ENCODE measurements around the gene EMP1. TPM values are rescaled to one million over a fixed set of nuclear protein-coding genes. Genes with fewer than 3 reads are reported as not detected.
"Not testable (repeated sequence)": the region's sequence is repeated elsewhere in the genome, so short reads cannot be mapped to it uniquely, and the experiment has no call there.

The EMP1 gene
- total and polyA plus RNA-seq, 10 donors = 4.9 to 170 (median 65.6) TPM

GRCh38 chr12:13258717-13259119 is 62.2 kb downstream of the EMP1 start:
- 83 to 93% (median 90%) methylated on average over 3 of the region's 3 CpGs for WGBS, 5 donors
- H3K4me1 ChIP-seq = peaks cover 0 to 12% (median 7%) of the 10 kb centered on the region in 6 donors
- H3K4me3 ChIP-seq = no peak overlapping the region
- no peaks in the 10 kb centered on the region for H3K36me3 ChIP-seq
- no peaks in the 10 kb centered on the region for H3K9me3 ChIP-seq
- H3K27ac ChIP-seq = no peak overlapping the region
- DNase-seq = no peak
- intact Hi-C loops (cut with DNase I; ENCODE audit: low total_unique reads) = no loop called here
- no peaks in the 10 kb centered on the region for H3K27me3 ChIP-seq (replicated peaks in 1 of 7)
- no peak for TF ChIP-seq POLR2A (IDR thresholded peaks at IDR 0.05)
- TF ChIP-seq CTCF (IDR thresholded peaks at IDR 0.05 in 8 of 11, conservative IDR thresholded peaks at IDR 0.05 in 3 of 11) = no peak
- no peak for TF ChIP-seq POLR2AphosphoS5 (IDR thresholded peaks at IDR 0.05)

DNA sequence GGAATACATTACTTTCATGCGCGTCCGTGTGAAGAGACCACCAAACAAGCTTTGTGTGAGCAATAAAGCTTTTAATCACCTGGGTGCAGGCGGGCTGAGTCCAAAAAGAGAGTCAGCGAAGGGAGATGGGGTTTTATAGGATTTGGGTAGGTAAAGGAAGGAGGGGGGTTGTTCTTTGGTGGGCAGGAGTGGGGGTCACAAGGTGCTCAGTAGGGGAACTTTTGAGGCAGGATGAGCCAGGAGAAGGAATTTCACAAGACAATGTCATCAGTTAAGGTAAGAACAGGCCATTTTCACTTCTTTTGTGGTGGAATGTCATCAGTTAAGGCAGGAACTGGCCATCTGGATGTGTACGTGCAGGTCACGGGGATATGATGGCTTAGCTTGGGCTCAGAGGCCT is 63.1 kb downstream of the EMP1 start:
- H3K36me3 ChIP-seq; intact Hi-C loops (cut with DNase I; ENCODE audit: low total_unique reads); H3K27me3 ChIP-seq (replicated peaks in 1 of 7); H3K27ac ChIP-seq; H3K4me3 ChIP-seq; DNase-seq; H3K9me3 ChIP-seq: not testable (repeated sequence)
- H3K4me1 ChIP-seq = peaks cover 0 to 12% (median 7%) of the 10 kb centered on the region in 6 donors
- 91 to 98% (median 93%) methylated on average over 5 to 7 of the region's 7 CpGs for WGBS, 5 donors

- H3K4me1 ChIP-seq; intact Hi-C loops (cut with DNase I; ENCODE audit: low total_unique reads); DNase-seq; H3K27me3 ChIP-seq (replicated peaks in 1 of 7); H3K36me3 ChIP-seq; H3K4me3 ChIP-seq; H3K27ac ChIP-seq; H3K9me3 ChIP-seq: not testable (repeated sequence)
- WGBS, 5 donors = 66 to 77% (median 71%) methylated on average over 3 of the region's 3 CpGs
Measured at GRCh38 chr12:13267826-13268225, 71.3 kb downstream of the EMP1 start.

- Histone ChIP-seq H3K4me1 (no peaks in the 10 kb centered on the region), H3K9me3 (no peaks in the 10 kb centered on the region), H3K27me3 (replicated peaks in 1 of 7) (peaks cover 0 to 9% (median 0%) of the 10 kb centered on the region in 7 donors), H3K36me3 (no peaks in the 10 kb centered on the region), H3K27ac (no peak overlapping the region), H3K4me3 (no peak overlapping the region)
- no peak for DNase-seq
- 81 to 95% (median 94%) methylated on average over 6 of the region's 6 CpGs for WGBS, 5 donors
- TF ChIP-seq CTCF (IDR thresholded peaks at IDR 0.05 in 8 of 11, conservative IDR thresholded peaks at IDR 0.05 in 3 of 11) = no peak
- no peak for TF ChIP-seq POLR2A (IDR thresholded peaks at IDR 0.05)
- no peak for TF ChIP-seq POLR2AphosphoS5 (IDR thresholded peaks at IDR 0.05)
- intact Hi-C loops (cut with DNase I; ENCODE audit: low total_unique reads) = no loop called here
Measured at GRCh38 chr12:13268581-13268980, 72.1 kb downstream of the EMP1 start.

Other genes with a start within 250 kb of the EMP1 start
- gene GPRC5D, start 244.6 kb upstream of the EMP1 start, total RNA-seq = 1 to 10 TPM in 1 of 7 donors, under 1 TPM in 3, not detected in 3; 0.40 to 1.4 (median 0.48) TPM
- gene GPRC5D, start 244.6 kb upstream of the EMP1 start, polyA plus RNA-seq = under 1 TPM in 1 of 3 donors, not detected in 2; 0.23 TPM
- 10 to 100 TPM; 44.4 to 77.2 (median 60.7) TPM for gene HEBP1, start 196.5 kb upstream of the EMP1 start, total RNA-seq
- 10 to 100 TPM; 25.1 to 79.4 (median 54.6) TPM for gene HEBP1, start 196.5 kb upstream of the EMP1 start, polyA plus RNA-seq
- 1 to 10 TPM; 4.2 to 8.2 (median 7.3) TPM for gene FAM234B, start 152.3 kb upstream of the EMP1 start, total RNA-seq
- gene FAM234B, start 152.3 kb upstream of the EMP1 start, polyA plus RNA-seq = 1 to 10 TPM in 2 of 3 donors, under 1 TPM in 1; 0.59 to 1.2 (median 1.0) TPM
- gene GSG1, start 93.1 kb upstream of the EMP1 start, total RNA-seq = not detected
- not detected for gene GSG1, start 93.1 kb upstream of the EMP1 start, polyA plus RNA-seq